ENCODE measurements around the gene KIRREL3. TPM values are rescaled to one million over a fixed set of nuclear protein-coding genes. Genes with fewer than 3 reads are reported as not detected.

The KIRREL3 gene
- total RNA-seq, 2 donors from 2014 or later = 0.28 TPM; not detected in 1

DNA sequence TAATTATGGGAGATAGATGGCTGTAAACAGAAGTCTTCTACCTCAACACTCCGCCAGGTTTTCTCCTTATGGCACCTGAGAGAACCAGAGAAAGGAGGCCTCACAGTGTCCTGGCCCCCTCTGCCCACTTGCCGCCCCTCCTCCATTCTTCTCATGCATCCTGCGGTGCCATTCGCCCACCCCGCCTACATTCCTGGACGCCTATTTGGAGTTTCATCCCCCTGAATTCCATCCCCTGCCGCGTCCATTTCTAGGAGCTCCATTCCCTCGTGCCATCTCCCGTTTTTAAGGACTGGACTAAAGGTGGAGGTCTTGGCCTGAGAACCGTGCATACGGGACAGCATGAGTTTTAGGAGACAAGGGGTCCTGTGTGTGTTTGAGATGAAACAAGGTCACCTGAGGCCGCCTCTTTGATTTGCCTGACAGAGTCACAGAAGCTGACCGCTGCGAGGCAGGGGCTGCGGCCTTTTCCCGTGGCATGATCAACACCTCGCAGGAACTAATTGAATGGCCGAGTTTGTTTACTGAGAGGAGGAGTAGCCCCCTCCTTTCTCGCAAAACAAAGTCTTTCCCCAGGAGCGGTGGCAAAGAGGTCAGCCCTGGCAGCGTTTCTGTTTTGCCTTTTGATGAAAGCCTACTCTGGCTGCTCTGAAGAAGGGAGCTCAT lies 398.9 kb downstream of the KIRREL3 start:
- intact Hi-C loops (cut with DNase I) = loop anchor here (10.0 kb wide), 1 partner anchor 393 kb away; no protein-coding TSS in a partner anchor
- H3K27me3 ChIP-seq (replicated peaks; ENCODE audit: insufficient read depth) = no peaks in the 10 kb centered on the region
- H3K4me3 ChIP-seq = no peak overlapping the region
- H3K9me3 ChIP-seq = no peaks in the 10 kb centered on the region
- TF ChIP-seq, protein P1, sequence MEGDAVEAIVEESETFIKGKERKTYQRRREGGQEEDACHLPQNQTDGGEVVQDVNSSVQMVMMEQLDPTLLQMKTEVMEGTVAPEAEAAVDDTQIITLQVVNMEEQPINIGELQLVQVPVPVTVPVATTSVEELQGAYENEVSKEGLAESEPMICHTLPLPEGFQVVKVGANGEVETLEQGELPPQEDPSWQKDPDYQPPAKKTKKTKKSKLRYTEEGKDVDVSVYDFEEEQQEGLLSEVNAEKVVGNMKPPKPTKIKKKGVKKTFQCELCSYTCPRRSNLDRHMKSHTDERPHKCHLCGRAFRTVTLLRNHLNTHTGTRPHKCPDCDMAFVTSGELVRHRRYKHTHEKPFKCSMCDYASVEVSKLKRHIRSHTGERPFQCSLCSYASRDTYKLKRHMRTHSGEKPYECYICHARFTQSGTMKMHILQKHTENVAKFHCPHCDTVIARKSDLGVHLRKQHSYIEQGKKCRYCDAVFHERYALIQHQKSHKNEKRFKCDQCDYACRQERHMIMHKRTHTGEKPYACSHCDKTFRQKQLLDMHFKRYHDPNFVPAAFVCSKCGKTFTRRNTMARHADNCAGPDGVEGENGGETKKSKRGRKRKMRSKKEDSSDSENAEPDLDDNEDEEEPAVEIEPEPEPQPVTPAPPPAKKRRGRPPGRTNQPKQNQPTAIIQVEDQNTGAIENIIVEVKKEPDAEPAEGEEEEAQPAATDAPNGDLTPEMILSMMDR (IDR thresholded peaks at IDR 0.05) = no peak
- H3K27ac ChIP-seq = no peak overlapping the region
- 67% methylated on average over 22 of the region's 22 CpGs for WGBS
- DNase-seq (ENCODE audit: low spot score) = no peak
- no peaks in the 10 kb centered on the region for H3K4me1 ChIP-seq (replicated peaks)
- H3K36me3 ChIP-seq = no peaks in the 10 kb centered on the region

DNA sequence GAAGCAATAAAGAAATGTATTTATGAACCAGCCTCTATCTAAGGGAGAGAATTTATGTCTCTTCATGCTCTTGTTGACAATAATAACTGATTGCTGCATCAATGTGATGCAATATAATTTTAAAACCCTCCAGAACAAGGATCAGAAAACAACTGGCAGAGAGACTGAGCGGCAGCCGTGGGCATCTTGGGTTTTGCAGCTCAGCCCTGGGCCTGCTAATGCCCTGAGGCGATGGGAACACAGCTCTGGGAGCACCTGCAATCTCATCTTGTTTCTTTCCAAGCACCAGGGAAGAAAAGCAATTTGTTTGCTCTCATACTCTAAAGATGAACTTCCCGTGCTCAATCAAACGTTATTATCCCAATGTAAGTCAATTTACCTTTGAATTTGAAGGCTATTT lies 399.4 kb downstream of the KIRREL3 start:
- Histone ChIP-seq H3K36me3 (no peaks in the 10 kb centered on the region), H3K27ac (no peak overlapping the region), H3K4me3 (no peak overlapping the region), H3K9me3 (no peaks in the 10 kb centered on the region), H3K4me1 (replicated peaks) (no peaks in the 10 kb centered on the region), H3K27me3 (replicated peaks; ENCODE audit: insufficient read depth) (no peaks in the 10 kb centered on the region)
- 67% methylated on average over 5 of the region's 5 CpGs for WGBS
- intact Hi-C loops (cut with DNase I) = loop anchor here (10.0 kb wide), 1 partner anchor 394 kb away; no protein-coding TSS in a partner anchor
- no peak for DNase-seq (ENCODE audit: low spot score)
- no peak for TF ChIP-seq POLR2A (IDR thresholded peaks at IDR 0.05)
- no peak for TF ChIP-seq POLR2AphosphoS5 (IDR thresholded peaks at IDR 0.05)
- TF ChIP-seq, protein P1 (IDR thresholded peaks at IDR 0.05) = no peak

DNA sequence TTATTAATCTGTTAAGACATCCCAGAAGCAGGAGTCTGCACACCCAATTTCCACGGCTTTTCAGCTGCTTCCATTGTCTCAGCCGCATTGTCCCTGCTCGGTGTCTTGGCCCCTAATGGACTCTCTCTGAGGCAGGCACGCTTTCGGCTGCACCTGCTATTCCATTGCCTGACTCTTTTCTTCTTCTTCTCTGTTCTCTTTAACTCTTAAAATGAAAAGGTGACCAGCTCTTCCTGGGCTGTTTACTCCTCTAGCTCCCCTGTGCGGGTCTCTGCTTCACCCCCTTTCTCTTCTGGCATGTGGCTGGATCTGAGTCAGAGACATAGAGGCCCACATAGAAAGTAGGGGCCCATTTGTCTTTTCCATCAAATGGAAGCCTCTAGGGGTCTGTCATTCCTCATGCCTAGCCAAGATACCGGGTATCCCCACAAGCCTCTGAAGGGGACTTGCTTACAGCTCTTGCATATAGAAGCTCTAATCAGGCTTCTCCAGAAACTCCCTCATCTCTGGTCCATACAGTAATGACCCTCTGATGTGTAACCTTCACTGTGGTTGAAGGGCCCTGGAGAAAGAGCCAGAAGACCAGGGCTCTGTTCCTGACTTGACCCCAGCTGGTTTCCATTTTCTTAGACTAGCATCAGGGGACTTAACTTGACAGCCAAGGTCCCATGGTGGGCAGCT lies 401.2 kb downstream of the KIRREL3 start:
- TF ChIP-seq POLR2AphosphoS5 (IDR thresholded peaks at IDR 0.05) = no peak
- TF ChIP-seq, protein P1 (IDR thresholded peaks at IDR 0.05) = no peak
- intact Hi-C loops (cut with DNase I) = no loop called here
- WGBS = 87% methylated on average over 7 of the region's 7 CpGs
- Histone ChIP-seq H3K27me3 (replicated peaks; ENCODE audit: insufficient read depth) (no peaks in the 10 kb centered on the region), H3K36me3 (no peaks in the 10 kb centered on the region), H3K9me3 (no peaks in the 10 kb centered on the region), H3K4me3 (no peak overlapping the region), H3K27ac (no peak overlapping the region), H3K4me1 (replicated peaks) (no peaks in the 10 kb centered on the region)
- DNase-seq (ENCODE audit: low spot score) = no peak

DNA sequence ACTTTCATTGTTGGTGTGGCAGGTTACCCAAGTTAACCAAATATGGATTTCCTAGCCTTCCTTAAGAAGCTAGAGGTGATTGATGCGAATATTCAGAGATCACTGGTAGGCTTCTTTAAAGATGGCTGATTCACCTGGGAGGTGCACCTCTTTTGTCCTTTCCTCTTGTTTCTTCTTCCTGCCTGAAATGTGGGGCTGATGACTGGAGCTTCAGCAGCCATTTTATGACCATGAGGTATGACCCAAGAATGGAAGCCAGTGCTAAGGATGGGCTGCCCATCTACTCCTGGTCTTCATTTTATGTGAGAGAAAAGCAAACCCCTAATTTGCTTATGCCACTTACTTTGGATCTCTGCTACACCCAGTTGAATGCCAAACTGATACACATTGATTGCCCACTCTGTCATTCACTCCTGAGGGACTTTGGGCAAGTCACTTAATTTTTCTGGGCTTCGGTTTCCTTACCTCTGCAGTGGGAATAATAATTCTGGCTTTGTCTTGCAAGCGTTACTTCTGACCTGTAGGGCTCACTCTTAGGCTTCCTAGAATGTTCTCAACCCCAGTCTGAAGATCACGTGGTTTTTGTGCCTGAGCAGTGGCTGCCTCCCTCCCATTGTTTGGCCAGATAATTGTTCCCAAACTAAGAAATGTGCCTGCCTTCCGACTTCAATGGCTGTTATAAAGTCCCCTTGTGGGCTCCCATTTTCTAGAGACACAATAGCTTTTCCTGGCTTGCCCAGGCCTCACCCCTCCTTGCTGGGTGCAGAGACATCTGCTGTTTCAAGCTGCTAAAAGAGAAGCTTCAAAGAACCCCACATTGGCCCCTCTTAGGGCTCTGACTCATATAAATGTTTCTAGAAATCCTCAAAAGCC lies 402.0 kb downstream of the KIRREL3 start:
- no peak overlapping the region for H3K4me3 ChIP-seq
- H3K27me3 ChIP-seq (replicated peaks; ENCODE audit: insufficient read depth) = no peaks in the 10 kb centered on the region
- no peak for DNase-seq (ENCODE audit: low spot score)
- TF ChIP-seq POLR2A (IDR thresholded peaks at IDR 0.05) (no peak), POLR2AphosphoS5 (IDR thresholded peaks at IDR 0.05) (no peak)
- TF ChIP-seq, protein P1 (IDR thresholded peaks at IDR 0.05) = no peak
- WGBS = 77% methylated on average over 5 of the region's 5 CpGs
- H3K36me3 ChIP-seq = no peaks in the 10 kb centered on the region
- H3K27ac ChIP-seq = no peak overlapping the region
- no peaks in the 10 kb centered on the region for H3K9me3 ChIP-seq
- no peaks in the 10 kb centered on the region for H3K4me1 ChIP-seq (replicated peaks)
- intact Hi-C loops (cut with DNase I) = no loop called here

Data from prostate gland (tissue), 2 donors.